Inflammatory macrophage treated with lipopolysaccharide for 1 hour (primary cell): ENCODE data around the gene RUBCN.
A peak's percentile ranks its signal among the peaks of the same experiment; 100 is the strongest.
"Not testable (repeated sequence)": the region's sequence is repeated elsewhere in the genome, so short reads cannot be mapped to it uniquely, and the experiment has no call there.

Experiments
- DNase-seq, 2 donors: peaks; one replicate each; pipeline ENCODE4 v3.0.0-alpha.2; 2020 to 2022

RUBCN gene

DNA sequence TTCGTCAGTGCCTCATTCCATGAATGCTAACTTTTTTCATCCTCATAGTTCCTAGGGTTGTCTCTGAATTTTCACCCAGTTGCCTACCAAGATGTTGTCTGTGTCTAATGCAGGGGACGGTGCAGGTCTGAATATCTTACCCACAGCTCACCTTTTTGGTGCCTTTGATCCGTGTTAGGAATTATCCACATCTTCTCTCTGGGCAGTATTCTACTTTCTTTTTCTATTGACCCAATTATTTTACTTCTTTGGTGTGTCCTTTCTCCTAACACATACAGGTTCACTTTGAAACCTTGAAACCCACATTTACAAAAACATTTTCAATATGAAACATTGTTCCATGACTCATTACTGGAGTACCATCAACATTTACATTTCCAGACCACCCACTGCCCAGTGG, 80.6 kb downstream of the RUBCN start:
- DNase-seq = not testable (repeated sequence)

DNA sequence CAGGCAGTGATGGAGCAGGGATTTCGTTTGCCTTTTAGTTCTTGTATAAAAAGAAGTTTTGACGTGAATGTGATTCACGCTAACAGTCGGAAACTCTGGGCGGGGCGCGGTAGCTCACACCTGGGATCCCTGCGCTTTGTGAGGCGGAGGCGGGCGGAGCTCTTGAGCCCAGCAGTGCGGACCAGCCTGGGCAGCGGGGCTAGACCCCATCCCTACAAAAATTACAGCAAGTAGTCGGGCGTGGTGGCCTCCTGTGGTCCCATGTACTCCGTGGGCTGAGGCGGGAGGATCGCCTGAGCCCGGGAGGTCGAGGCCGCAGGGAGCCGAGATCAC, 81.7 kb downstream of the RUBCN start:
- DNase-seq = not testable (repeated sequence)

DNA sequence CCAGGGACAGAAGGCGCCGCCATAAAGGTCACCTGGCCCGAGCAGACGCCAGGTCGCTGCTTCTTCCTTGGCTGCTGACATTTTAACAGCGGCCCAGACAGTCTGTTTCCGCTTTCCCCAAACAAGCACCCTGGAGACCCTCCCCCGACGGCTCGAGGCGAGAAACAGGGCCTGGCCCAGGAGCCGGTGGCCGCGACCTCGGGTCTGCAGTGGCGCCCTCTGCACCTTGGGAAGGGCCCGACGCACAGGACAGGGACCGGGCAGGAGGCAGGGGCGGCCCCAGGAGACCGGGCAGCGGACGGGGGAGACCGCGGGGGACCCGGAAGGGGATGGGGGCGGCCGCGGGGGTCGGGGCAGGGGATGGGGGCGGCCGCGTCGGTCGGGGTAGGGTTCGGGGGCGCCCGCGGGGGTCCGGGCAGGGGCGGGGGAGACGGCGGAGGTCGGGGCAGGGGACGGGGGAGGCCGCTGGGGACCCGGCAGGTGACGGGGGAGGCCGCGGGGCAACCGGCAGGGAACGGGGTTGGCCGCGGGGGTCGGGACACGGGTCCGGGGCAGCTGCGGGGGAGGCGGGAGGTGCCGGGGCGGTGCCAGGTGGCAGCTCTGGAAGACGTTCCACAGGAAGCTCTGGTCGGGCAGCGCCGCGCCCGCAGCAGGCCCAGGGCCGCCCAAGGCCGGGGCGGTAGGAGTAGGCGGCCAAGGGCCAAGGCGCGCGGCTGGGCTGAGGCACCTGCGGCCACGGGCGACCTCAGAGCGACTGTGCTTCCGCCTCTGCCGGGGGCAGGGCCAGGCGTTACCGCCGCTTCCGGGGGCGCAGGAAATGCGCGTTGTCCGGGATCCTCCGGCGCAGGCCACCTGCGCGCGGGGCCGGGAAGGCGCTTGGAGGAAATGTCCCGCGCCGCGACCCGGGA, 82.4 kb downstream of the RUBCN start:
- not testable (repeated sequence) for DNase-seq

- DNase-seq = not testable (repeated sequence)
These were observed 83.8 kb downstream of the RUBCN start for GRCh38 chr3:197652860-197653259.

DNA sequence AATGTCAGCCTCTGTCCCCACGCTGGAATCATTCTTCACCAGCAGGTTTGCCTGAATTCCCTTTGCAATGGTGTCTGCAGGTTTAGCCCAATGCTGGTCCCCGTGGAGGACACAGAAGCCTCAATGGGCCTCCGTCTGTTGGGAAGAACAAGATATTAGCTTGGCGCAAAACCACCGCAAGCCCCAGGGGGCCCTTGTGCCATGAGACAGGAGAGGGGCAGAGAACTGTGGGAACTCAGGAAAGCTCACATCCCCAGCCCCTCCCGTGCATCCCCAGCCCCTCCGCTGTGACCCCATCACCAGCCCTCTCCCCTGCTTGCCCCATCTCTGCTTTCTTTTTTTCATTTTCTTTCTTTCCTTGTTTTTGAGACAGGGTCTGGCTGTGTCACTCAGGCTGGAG, 89.1 kb downstream of the RUBCN start:
- not testable (repeated sequence) for DNase-seq

- not testable (repeated sequence) for DNase-seq
These were observed 89.5 kb downstream of the RUBCN start for GRCh38 chr3:197647191-197647590.

GRCh38 chr3:197646294-197646693, 90.4 kb downstream of the RUBCN start:
- not testable (repeated sequence) for DNase-seq

DNA sequence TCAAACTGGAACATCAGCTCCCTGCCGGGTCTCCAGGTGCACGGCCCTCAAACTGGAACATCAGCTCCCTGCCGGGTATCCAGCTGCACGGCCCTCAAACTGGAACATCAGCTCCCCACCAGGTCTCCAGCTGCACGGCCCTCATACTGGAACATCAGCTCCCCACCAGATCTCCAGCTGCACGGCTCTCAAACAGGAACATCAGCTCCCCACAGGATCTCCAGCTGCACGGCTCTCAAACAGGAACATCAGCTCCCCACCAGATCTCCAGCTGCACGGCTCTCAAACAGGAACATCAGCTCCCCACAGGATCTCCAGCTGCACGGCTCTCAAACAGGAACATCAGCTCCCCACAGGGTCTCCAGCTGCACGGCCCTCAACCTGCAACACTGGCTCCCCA, 99.1 kb downstream of the RUBCN start:
- DNase-seq = not testable (repeated sequence)

DNA sequence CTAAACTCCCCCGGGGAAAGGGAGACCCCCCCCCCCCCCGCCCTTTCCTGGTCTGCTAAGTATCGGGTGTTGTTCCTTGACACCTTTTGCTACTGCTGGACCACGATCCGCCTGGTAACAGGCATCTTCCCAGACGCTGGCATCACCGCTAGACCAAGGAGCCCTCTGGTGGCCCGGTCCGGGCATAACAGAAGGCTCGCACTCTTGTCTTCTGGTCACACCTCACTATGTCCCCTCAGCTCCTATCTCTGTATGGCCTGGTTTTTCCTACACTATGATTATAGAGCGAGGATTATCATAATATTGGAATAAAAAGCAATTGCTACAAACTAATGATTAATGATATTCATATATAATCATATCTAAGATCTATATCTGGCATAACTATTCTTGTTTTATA, 104.7 kb downstream of the RUBCN start:
- DNase-seq = not testable (repeated sequence)

DNA sequence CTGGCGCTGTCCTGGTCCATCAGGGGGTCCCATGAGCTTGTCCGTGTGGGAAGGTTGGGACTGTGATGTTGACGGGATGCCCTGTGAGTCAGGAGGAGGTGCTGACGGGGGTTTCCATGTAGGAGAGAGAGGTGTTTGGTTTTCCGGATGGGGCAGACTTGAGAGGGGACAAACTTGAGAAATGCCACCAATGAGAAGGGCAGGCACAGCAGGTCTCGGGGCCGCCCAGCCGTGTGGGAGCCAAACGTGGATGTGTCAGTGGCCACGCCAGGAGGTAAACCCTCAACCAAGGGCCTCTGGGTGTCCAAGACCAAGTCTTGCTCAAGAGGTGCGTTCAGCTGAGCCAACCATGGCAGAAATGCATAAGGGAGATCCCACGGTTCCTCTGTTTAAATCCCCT, 105.9 kb downstream of the RUBCN start:
- DNase-seq = not testable (repeated sequence)

DNA sequence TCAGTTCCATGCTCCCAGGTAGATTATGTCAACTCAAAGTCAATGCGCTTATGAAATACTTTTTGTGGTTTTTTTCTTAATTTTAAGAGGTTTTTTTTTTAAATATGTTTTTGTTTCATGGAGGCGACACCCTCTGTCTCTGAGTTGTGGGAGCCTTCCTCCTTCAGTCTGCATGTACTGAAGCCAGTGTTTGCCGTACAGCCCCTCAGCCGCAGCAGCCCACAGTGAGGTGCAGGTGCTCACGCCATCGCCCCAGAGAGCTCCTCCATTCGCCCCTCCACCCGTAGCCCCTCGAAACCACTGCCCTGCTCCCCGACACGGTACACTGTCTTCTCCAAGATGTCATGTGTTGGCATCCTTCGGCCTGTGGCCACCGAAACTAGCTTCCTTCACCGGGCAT, 107.4 kb downstream of the RUBCN start:
- not testable (repeated sequence) for DNase-seq

- peak; percentile 78 to 84 for DNase-seq
These were observed 108.8 kb downstream of the RUBCN start for GRCh38 chr3:197627772-197628523.

DNA sequence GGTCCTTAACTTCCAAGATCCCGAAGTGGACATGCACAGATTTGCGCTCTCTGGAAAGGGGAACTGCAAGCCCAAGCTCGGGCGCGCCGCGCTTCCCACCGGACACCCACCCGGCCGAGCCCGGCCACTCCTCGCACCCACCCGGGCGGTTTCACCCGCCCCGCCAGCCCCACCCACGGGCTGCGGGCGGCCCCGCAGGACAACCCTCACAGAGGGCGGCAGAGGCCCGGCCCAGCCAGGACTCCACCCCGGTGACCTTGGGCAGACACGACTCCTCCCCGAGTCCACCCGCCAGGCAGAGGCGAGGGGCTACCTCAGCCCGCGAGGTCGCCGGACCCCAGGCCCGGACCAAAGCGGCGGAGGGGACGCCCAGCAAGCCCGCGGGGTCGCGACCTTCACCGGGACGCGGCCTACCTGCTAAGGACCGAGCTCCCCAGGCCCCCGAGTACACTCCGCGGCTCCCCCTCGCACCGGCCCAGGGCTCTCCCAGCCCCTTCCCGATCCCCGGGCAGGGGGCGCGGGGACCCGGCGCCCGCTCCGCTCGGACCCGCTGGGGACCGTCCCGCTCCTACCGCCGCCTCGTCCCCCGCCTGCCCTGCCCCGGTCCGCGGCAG, 109.4 kb downstream of the RUBCN start:
- not testable (repeated sequence) for DNase-seq

- not testable (repeated sequence) for DNase-seq
These were observed 110.1 kb downstream of the RUBCN start for GRCh38 chr3:197626404-197627157.

DNA sequence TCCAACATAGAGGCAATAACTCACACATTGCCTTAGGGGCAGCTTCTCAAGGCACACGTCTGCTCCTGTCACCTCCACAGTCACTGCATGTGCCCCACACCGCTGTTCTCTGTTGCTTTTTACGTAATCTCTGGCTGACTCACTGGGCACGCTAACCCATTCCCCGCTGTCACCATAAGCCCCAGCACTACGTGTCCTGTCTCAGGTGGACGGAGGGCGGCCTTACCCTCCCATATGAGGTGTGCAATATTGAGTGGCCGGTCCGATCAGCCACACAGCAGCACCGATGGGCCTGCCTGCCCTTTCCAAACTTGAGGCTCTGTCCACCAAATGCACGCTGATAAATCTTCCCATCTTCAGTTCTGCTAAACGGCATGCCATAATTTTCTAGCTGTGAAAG, 115.2 kb downstream of the RUBCN start:
- DNase-seq = not testable (repeated sequence)
